K562 (cell line): ENCODE measurements around the gene ABCF3.

Experiments
- CBX1 ChIP-seq: sonication (generic); IDR thresholded peaks from 2 replicates; pipeline ENCODE4 v1.6.1; 2016; ENCODE audit warnings: antibody characterized with exemption, low read depth, mild to moderate bottlenecking
- ETV5 ChIP-seq: sonication (generic); formaldehyde crosslinking; IDR thresholded peaks from 2 replicates; pipeline ENCODE4 v1.4.0; 2020; ENCODE audit warnings: low read depth, mild to moderate bottlenecking, missing genetic modification reagents
- TCF7 ChIP-seq: sonication (generic); IDR thresholded peaks from 2 replicates; pipeline ENCODE4 v1.6.1; 2016; ENCODE audit warnings: antibody characterized with exemption, borderline replicate concordance

- TF ChIP-seq TCF7 (no peak), CBX1 (no peak), ETV5 (CRISPR knock-in tag) (no peak)
Measured at GRCh38 chr3:184156522-184156955, 29.5 kb upstream of the ABCF3 start.
